HEK293T (cell line): ENCODE measurements around the gene CYB5R4.

Experiments
- CTCF ChIA-PET: fragments of 350-600 bp; formaldehyde crosslinking; extraction: SDS; loops from one replicate; lab custom pipeline; 2021; ENCODE audit warnings: antibody characterized with exemption, inconsistent platforms; lab: Yijun Ruan, JAX
- POLR2A ChIA-PET: fragments of 350-600 bp; formaldehyde crosslinking; extraction: SDS; loops from one replicate; lab custom pipeline; 2020; ENCODE audit warnings: antibody characterized with exemption, inconsistent platforms; lab: Yijun Ruan, JAX
- DNase-seq: peaks from one replicate; pipeline ENCODE4 v3.0.0; 2012; ENCODE audit warnings: mixed read lengths; ENCODE audit errors: extremely low spot score
- ARNT ChIP-seq: fragments of 450-650 bp; IDR thresholded peaks from 2 replicates; pipeline ENCODE4 v1.6.1; 2017; ENCODE audit warnings: mild to moderate bottlenecking
- BHLHE40 ChIP-seq: fragments of 450-650 bp; IDR thresholded peaks from 2 replicates; pipeline ENCODE4 v1.6.1; 2016; ENCODE audit warnings: mild to moderate bottlenecking, moderate library complexity, borderline replicate concordance
- CTBP1 ChIP-seq: fragments of 450-650 bp; IDR thresholded peaks from 2 replicates; pipeline ENCODE4 v1.6.1; 2016; ENCODE audit warnings: borderline replicate concordance
- ELF4 ChIP-seq: fragments of 450-650 bp; IDR thresholded peaks from 2 replicates; pipeline ENCODE4 v1.6.1; 2017; ENCODE audit warnings: antibody characterized with exemption
- FOXA1 ChIP-seq: fragments of 450-650 bp; IDR thresholded peaks from 2 replicates; pipeline ENCODE4 v1.6.1; 2016; ENCODE audit warnings: mild to moderate bottlenecking
- FOXK2 ChIP-seq: fragments of 450-650 bp; IDR thresholded peaks from 2 replicates; pipeline ENCODE4 v1.6.1; 2016; ENCODE audit warnings: mild to moderate bottlenecking
- FOXM1 ChIP-seq: fragments of 450-650 bp; IDR thresholded peaks from 2 replicates; pipeline ENCODE4 v1.6.1; 2017; ENCODE audit warnings: mild to moderate bottlenecking, borderline replicate concordance
- HDGF ChIP-seq: fragments of 450-650 bp; IDR thresholded peaks from 2 replicates; pipeline ENCODE4 v1.6.1; 2017; ENCODE audit warnings: antibody characterized with exemption, borderline replicate concordance
- L3MBTL2 ChIP-seq: fragments of 450-650 bp; conservative IDR thresholded peaks from 2 replicates; pipeline ENCODE4 v1.6.1; 2016; ENCODE audit warnings: mild to moderate bottlenecking
- LEF1 ChIP-seq: fragments of 450-650 bp; IDR thresholded peaks from 2 replicates; pipeline ENCODE4 v1.6.1; 2017; ENCODE audit warnings: mild to moderate bottlenecking, borderline replicate concordance
- NFRKB ChIP-seq: fragments of 450-650 bp; IDR thresholded peaks from 2 replicates; pipeline ENCODE4 v1.6.1; 2016; ENCODE audit warnings: mild to moderate bottlenecking, moderate library complexity
- SP1 ChIP-seq: fragments of 450-650 bp; IDR thresholded peaks from 2 replicates; pipeline ENCODE4 v1.6.1; 2017
- SUZ12 ChIP-seq: fragments of 450-650 bp; IDR thresholded peaks from 2 replicates; pipeline ENCODE4 v1.6.1; 2016; ENCODE audit warnings: mild to moderate bottlenecking
- TARDBP ChIP-seq: fragments of 450-650 bp; IDR thresholded peaks from 2 replicates; pipeline ENCODE4 v1.6.1; 2016
- ZNF384 ChIP-seq: fragments of 450-650 bp; IDR thresholded peaks from 2 replicates; pipeline ENCODE4 v1.6.1; 2016
- TF ChIP-seq, protein P1 (sequence below): fragments of 450-650 bp; IDR thresholded peaks from 2 replicates; pipeline ENCODE4 v1.6.1; 2016

Gene CYB5R4

DNA sequence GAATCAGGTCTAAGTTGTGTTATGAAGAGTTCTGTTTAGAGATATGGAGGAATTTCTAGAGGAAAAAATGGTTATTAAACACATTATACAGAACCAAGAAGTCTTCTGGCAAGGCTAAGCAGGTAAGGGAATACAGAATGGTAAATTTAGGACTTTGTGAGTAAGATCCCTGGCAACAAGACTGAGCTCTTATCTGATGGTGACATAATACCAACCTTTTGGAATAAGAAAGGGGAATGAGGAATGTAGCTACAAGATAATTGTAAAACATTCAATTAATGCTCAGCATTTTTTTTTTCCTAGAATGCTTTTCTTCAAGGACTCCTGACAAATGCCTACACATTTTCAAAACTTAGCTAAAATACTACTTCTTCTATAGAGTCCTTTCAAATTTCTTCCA is 51.8 kb downstream of the CYB5R4 start:
- TF ChIP-seq CTBP1 (no peak), SP1 (no peak), L3MBTL2 (no peak), ELF4 (no peak), ARNT (no peak), NFRKB (no peak), ZNF384 (no peak), LEF1 (no peak), HDGF (no peak), FOXK2 (no peak), FOXM1 (no peak), BHLHE40 (no peak), FOXA1 (no peak), TARDBP (no peak), SUZ12 (no peak)
- TF ChIP-seq, protein P1, sequence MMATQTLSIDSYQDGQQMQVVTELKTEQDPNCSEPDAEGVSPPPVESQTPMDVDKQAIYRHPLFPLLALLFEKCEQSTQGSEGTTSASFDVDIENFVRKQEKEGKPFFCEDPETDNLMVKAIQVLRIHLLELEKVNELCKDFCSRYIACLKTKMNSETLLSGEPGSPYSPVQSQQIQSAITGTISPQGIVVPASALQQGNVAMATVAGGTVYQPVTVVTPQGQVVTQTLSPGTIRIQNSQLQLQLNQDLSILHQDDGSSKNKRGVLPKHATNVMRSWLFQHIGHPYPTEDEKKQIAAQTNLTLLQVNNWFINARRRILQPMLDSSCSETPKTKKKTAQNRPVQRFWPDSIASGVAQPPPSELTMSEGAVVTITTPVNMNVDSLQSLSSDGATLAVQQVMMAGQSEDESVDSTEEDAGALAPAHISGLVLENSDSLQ = no peak
- CTCF ChIA-PET = no interaction called here
- DNase-seq = no peak
- POLR2A ChIA-PET = no interaction called here

DNA sequence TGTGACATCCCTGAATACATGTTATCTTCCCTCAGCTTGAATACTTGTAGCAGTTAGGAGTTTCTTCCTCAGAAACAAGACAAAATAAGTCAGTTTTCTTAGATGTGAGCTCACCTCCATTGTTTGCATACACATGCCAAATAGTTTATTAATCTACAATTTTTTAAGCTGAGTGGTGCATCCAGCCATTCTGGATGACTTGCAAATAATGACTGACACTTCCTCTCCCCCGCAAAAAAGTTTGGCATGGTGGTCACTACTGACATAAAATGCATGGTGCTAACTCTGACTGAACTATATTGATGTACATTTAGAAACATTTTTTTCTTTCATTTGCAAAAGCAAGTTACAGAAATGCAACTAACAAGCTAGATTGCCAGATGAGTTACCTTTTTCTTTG is 55.5 kb downstream of the CYB5R4 start:
- DNase-seq = no peak
- ChIA-PET CTCF (interaction anchor here (0.6 kb wide), 1 partner anchor 50 kb away, joined by 4 read pairs; no protein-coding TSS in a partner anchor), POLR2A (no interaction called here)
- no peak for TF ChIP-seq ELF4
- no peak for TF ChIP-seq HDGF
- TF ChIP-seq ZNF384 = no peak
- no peak for TF ChIP-seq FOXM1
- TF ChIP-seq TARDBP = no peak
- TF ChIP-seq NFRKB = no peak
- no peak for TF ChIP-seq L3MBTL2
- no peak for TF ChIP-seq SUZ12

DNA sequence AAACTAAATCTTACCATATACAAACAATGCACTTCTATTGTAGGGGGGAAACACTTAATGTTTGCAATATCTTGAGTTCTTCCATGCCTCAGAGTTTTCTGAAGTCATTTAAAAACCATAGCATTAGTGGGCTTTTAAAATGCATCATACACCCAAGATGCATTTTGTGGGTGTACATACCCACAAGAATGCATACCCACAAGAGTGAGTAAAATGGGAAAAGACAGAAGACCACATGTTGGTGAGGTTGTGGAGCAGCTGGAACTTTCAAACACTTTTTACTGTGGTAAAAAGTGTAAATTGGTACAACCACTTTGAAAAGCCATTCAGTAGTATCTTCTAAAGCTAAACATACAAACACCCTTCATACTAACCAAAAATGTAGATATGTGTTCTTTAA is 57.5 kb downstream of the CYB5R4 start:
- no peak for DNase-seq
- TF ChIP-seq CTBP1 = no peak
- TF ChIP-seq ELF4 = no peak
- no peak for TF ChIP-seq BHLHE40
- TF ChIP-seq SP1 = no peak
- TF ChIP-seq SUZ12 = no peak
- TF ChIP-seq TARDBP = no peak
- TF ChIP-seq NFRKB = no peak
- no peak for TF ChIP-seq FOXA1
- ChIA-PET CTCF (no interaction called here), POLR2A (no interaction called here)

DNA sequence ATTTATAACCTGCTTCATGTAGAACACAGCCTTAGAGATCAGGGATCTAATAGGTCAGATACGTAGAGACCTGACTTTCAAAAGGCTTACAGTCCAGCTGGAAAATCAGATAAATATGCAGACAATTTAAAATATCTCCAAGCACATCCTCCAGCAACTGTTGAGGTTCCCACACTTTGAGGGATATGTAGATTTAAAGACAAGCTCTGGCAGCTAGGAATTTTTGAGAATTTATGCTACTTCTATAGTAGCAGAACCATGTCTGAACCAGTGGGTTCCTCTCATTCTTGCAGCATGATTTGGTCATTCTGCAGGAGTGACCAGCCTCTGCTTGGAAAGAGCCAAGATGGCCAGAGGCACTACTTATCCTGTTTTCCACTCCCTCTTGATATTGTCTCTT is 60.5 kb downstream of the CYB5R4 start:
- ChIA-PET CTCF (no interaction called here), POLR2A (no interaction called here)
- no peak for DNase-seq
- TF ChIP-seq, protein P1 = no peak
- TF ChIP-seq FOXK2 (no peak), CTBP1 (no peak), ARNT (no peak), SP1 (no peak), L3MBTL2 (no peak), LEF1 (no peak), TARDBP (no peak), BHLHE40 (no peak), SUZ12 (no peak), HDGF (no peak), FOXA1 (no peak), ZNF384 (no peak), FOXM1 (no peak), NFRKB (no peak), ELF4 (no peak)

DNA sequence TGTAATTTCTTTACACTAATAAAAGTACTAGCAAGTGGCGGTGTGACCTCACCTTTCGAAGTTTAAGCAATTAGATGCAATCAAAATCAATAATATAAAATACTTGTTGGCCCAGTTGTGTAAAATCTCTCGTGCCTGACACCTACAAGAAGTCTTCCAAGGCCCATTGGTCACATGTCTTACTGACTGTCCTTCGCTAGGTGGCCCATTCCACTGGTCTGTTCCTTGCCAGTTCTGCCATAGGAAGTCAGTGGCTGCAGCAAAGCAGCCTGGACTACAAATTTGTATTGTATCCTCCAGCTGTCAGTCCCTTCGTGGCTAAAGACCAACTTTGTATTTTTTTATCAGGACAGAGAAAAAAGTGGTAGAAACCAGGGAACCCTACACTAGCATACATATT is 61.8 kb downstream of the CYB5R4 start:
- ChIA-PET CTCF (no interaction called here), POLR2A (no interaction called here)
- no peak for TF ChIP-seq SUZ12
- no peak for TF ChIP-seq ELF4
- TF ChIP-seq FOXK2 = no peak
- DNase-seq = no peak

DNA sequence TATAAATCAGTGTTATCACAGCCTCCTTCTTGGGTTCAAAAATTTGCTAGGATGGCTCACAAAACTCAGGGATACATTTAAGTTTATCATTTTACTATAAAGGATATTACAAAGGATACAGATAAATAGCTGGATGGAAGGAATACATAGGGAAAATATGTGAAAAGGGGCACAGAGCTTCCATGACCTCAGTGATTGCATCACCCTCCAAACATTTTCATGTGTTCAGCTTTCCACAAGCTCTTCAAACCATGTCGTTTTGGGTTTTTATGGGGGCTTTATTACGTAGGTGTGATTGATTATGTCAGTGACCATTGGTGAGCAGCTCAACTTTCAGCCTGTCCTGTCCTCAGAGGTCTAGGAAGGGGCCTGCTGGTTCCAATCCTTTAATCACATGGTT is 68.0 kb downstream of the CYB5R4 start:
- ChIA-PET CTCF (no interaction called here), POLR2A (no interaction called here)
- no peak for TF ChIP-seq BHLHE40
- no peak for TF ChIP-seq CTBP1
- TF ChIP-seq LEF1 = no peak
- no peak for TF ChIP-seq L3MBTL2
- TF ChIP-seq HDGF = no peak
- TF ChIP-seq ELF4 = no peak
- no peak for TF ChIP-seq SUZ12
- TF ChIP-seq ZNF384 = no peak
- DNase-seq = no peak

DNA sequence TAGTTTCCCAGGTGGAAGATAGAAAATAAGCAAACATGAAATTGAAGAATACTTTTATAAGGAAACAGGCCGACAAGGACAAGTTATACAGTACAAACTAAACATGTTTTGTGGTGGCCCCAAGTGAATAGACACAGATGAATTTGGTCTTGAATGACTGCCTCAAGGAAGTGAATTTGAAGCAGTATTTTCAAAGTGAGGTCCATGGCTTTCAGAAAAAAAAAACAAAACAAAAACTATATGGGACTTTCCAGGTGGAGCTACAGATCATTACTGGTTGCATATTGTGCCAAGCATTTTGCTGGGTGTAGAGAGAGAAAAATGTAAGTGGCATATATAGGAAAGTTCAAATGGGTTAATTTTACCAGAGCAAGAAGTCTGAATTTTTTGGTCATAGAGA is 68.8 kb downstream of the CYB5R4 start:
- POLR2A ChIA-PET = no interaction called here
- no peak for TF ChIP-seq NFRKB
- TF ChIP-seq, protein P1 = no peak
- no peak for TF ChIP-seq ZNF384
- no peak for TF ChIP-seq FOXA1
- no peak for TF ChIP-seq SUZ12
- TF ChIP-seq ELF4 = no peak
- no peak for TF ChIP-seq CTBP1
- TF ChIP-seq L3MBTL2 = no peak
- no peak for TF ChIP-seq BHLHE40
- TF ChIP-seq ARNT = no peak
- no peak for TF ChIP-seq SP1
- no peak for TF ChIP-seq FOXK2
- no peak for TF ChIP-seq LEF1
- TF ChIP-seq HDGF = no peak
- no peak for TF ChIP-seq FOXM1
- no peak for TF ChIP-seq TARDBP
- CTCF ChIA-PET = no interaction called here
- no peak for DNase-seq
